ENCODE results near the gene CEP112. TPM values are rescaled to one million over a fixed set of nuclear protein-coding genes. Genes with fewer than 3 reads are reported as not detected.

The CEP112 gene
- total RNA-seq, 1 donor from 2014 or later, result 9.5 TPM

- Mint-ChIP-seq H3K4me3 (ENCODE audit: unreplicated experiment) (no peak overlapping the region), H3K27me3 (ENCODE audit: unreplicated experiment) (no peaks in the 10 kb centered on the region), H3K4me1 (ENCODE audit: unreplicated experiment) (peaks cover 3% of the 10 kb centered on the region), H3K27ac (ENCODE audit: unreplicated experiment) (no peak overlapping the region), H3K9me3 (ENCODE audit: unreplicated experiment) (no peaks in the 10 kb centered on the region), H3K36me3 (ENCODE audit: unreplicated experiment) (no peaks in the 10 kb centered on the region)
- no peak for TF ChIP-seq CTCF (IDR thresholded peaks at IDR 0.05)
- DNase-seq (ENCODE audit: extremely low spot score, unreplicated experiment), result no peak
Measured at GRCh38 chr17:65707780-65708179, 484.2 kb downstream of the CEP112 start.

GRCh38 chr17:65704731-65705130, 487.2 kb downstream of the CEP112 start:
- no peak for DNase-seq (ENCODE audit: extremely low spot score, unreplicated experiment)
- Mint-ChIP-seq H3K4me1 (ENCODE audit: unreplicated experiment) (no peaks in the 10 kb centered on the region), H3K27me3 (ENCODE audit: unreplicated experiment) (no peaks in the 10 kb centered on the region), H3K9me3 (ENCODE audit: unreplicated experiment) (no peaks in the 10 kb centered on the region), H3K4me3 (ENCODE audit: unreplicated experiment) (no peak overlapping the region), H3K36me3 (ENCODE audit: unreplicated experiment) (no peaks in the 10 kb centered on the region), H3K27ac (ENCODE audit: unreplicated experiment) (no peak overlapping the region)
- no peak for TF ChIP-seq CTCF (IDR thresholded peaks at IDR 0.05)

- H3K4me1 Mint-ChIP-seq (ENCODE audit: unreplicated experiment), result peaks cover 4% of the 10 kb centered on the region
- no peak overlapping the region for H3K27ac Mint-ChIP-seq (ENCODE audit: unreplicated experiment)
- no peak for DNase-seq (ENCODE audit: extremely low spot score, unreplicated experiment)
- H3K36me3 Mint-ChIP-seq (ENCODE audit: unreplicated experiment), result no peaks in the 10 kb centered on the region
- no peak overlapping the region for H3K4me3 Mint-ChIP-seq (ENCODE audit: unreplicated experiment)
- TF ChIP-seq CTCF (IDR thresholded peaks at IDR 0.05), result no peak
- H3K9me3 Mint-ChIP-seq (ENCODE audit: unreplicated experiment), result no peaks in the 10 kb centered on the region
- H3K27me3 Mint-ChIP-seq (ENCODE audit: unreplicated experiment), result no peaks in the 10 kb centered on the region
Measured at GRCh38 chr17:65703891-65704290, 488.0 kb downstream of the CEP112 start.

GRCh38 chr17:65699459-65699858, 492.5 kb downstream of the CEP112 start:
- Mint-ChIP-seq H3K27ac (ENCODE audit: unreplicated experiment) (no peak overlapping the region), H3K9me3 (ENCODE audit: unreplicated experiment) (no peaks in the 10 kb centered on the region), H3K4me1 (ENCODE audit: unreplicated experiment) (peaks cover 36% of the 10 kb centered on the region), H3K36me3 (ENCODE audit: unreplicated experiment) (no peaks in the 10 kb centered on the region), H3K27me3 (ENCODE audit: unreplicated experiment) (no peaks in the 10 kb centered on the region), H3K4me3 (ENCODE audit: unreplicated experiment) (no peak overlapping the region)
- no peak for TF ChIP-seq CTCF (IDR thresholded peaks at IDR 0.05)
- DNase-seq (ENCODE audit: extremely low spot score, unreplicated experiment), result no peak

- H3K27ac Mint-ChIP-seq (ENCODE audit: unreplicated experiment), result peak overlapping the region; percentile 79
- H3K4me3 Mint-ChIP-seq (ENCODE audit: unreplicated experiment), result peak overlapping the region; percentile 54
- H3K36me3 Mint-ChIP-seq (ENCODE audit: unreplicated experiment), result no peaks in the 10 kb centered on the region
- TF ChIP-seq CTCF (IDR thresholded peaks at IDR 0.05), result no peak
- H3K27me3 Mint-ChIP-seq (ENCODE audit: unreplicated experiment), result no peaks in the 10 kb centered on the region
- no peak for DNase-seq (ENCODE audit: extremely low spot score, unreplicated experiment)
- peaks cover 36% of the 10 kb centered on the region for H3K4me1 Mint-ChIP-seq (ENCODE audit: unreplicated experiment)
- no peaks in the 10 kb centered on the region for H3K9me3 Mint-ChIP-seq (ENCODE audit: unreplicated experiment)
Measured at GRCh38 chr17:65698381-65699061, 493.4 kb downstream of the CEP112 start.

Measured in osteocyte (in vitro differentiated cells).